KMS-11 (cell line): ENCODE results near the gene ONECUT2.

ENCODE experiments used
- H2AFZ ChIP-seq: fragments of 200-600 bp; sonication (generic); 2 replicates; pipeline ENCODE4 v1.6.1; 2016; ENCODE audit warnings: antibody characterized with exemption, mixed run types, low read depth
- H3K27ac ChIP-seq: fragments of 200-600 bp; sonication (generic); 2 replicates; pipeline ENCODE4 v1.6.1; 2016; ENCODE audit warnings: mild to moderate bottlenecking, mixed run types
- H3K27me3 ChIP-seq: fragments of 200-600 bp; sonication (generic); 2 replicates; pipeline ENCODE4 v1.6.1; 2017; ENCODE audit warnings: mild to moderate bottlenecking, low read depth, mixed run types, moderate library complexity; ENCODE audit not compliant: insufficient read depth
- H3K36me3 ChIP-seq: fragments of 200-600 bp; sonication (generic); 2 replicates; pipeline ENCODE4 v1.6.1; 2017; ENCODE audit warnings: mild to moderate bottlenecking, mixed run types; ENCODE audit not compliant: insufficient read depth
- H3K4me1 ChIP-seq: fragments of 200-600 bp; sonication (generic); 2 replicates; pipeline ENCODE4 v1.6.1; 2016; ENCODE audit warnings: mild to moderate bottlenecking, low read depth, mixed run types; ENCODE audit not compliant: poor library complexity, severe bottlenecking
- H3K4me2 ChIP-seq: fragments of 200-600 bp; sonication (generic); 2 replicates; pipeline ENCODE4 v1.7.0; 2016; ENCODE audit warnings: mild to moderate bottlenecking, mixed run types
- H3K4me3 ChIP-seq: fragments of 200-600 bp; sonication (generic); IDR thresholded peaks from 2 replicates; pipeline ENCODE4 v1.6.1; 2017; ENCODE audit warnings: low read depth, low read length, mixed read lengths; ENCODE audit not compliant: insufficient read depth
- H3K79me2 ChIP-seq: fragments of 200-600 bp; sonication (generic); 2 replicates; pipeline ENCODE4 v1.6.1; 2016; ENCODE audit warnings: low read depth, mixed run types; ENCODE audit not compliant: insufficient read depth
- H3K9ac ChIP-seq: fragments of 200-600 bp; sonication (generic); 2 replicates; pipeline ENCODE4 v1.6.1; 2016; ENCODE audit warnings: mild to moderate bottlenecking, mixed run types
- H4K20me1 ChIP-seq: fragments of 200-600 bp; sonication (generic); 2 replicates; pipeline ENCODE4 v1.6.1; 2016; ENCODE audit warnings: mild to moderate bottlenecking, mixed run types; ENCODE audit not compliant: insufficient read depth
- TF ChIP-seq, protein P1 (sequence below): fragments of 200-600 bp; sonication (generic); conservative IDR thresholded peaks from 2 replicates; pipeline ENCODE4 v1.6.1; 2017; ENCODE audit warnings: low read depth, mild to moderate bottlenecking, antibody characterized with exemption, low read length, moderate library complexity, mixed read lengths

ONECUT2 gene

GRCh38 chr18:57438743-57439608 is 3.8 kb downstream of the ONECUT2 start:
- Histone ChIP-seq H4K20me1 (no peaks in the 10 kb centered on the region; the same call in 1 of the 2 replicates), H2AFZ (no peak overlapping the region), H3K27ac (no peak overlapping the region), H3K4me1 (peaks cover 37% of the 10 kb centered on the region), H3K4me3 (no peak overlapping the region), H3K4me2 (peak overlapping the region; percentile 64), H3K36me3 (peaks cover 8% of the 10 kb centered on the region; the same call in 1 of the 2 replicates), H3K27me3 (no peaks in the 10 kb centered on the region), H3K9ac (no peak overlapping the region; the same call in 1 of the 2 replicates), H3K79me2 (peaks cover 68% of the 10 kb centered on the region)
- TF ChIP-seq, protein P1, sequence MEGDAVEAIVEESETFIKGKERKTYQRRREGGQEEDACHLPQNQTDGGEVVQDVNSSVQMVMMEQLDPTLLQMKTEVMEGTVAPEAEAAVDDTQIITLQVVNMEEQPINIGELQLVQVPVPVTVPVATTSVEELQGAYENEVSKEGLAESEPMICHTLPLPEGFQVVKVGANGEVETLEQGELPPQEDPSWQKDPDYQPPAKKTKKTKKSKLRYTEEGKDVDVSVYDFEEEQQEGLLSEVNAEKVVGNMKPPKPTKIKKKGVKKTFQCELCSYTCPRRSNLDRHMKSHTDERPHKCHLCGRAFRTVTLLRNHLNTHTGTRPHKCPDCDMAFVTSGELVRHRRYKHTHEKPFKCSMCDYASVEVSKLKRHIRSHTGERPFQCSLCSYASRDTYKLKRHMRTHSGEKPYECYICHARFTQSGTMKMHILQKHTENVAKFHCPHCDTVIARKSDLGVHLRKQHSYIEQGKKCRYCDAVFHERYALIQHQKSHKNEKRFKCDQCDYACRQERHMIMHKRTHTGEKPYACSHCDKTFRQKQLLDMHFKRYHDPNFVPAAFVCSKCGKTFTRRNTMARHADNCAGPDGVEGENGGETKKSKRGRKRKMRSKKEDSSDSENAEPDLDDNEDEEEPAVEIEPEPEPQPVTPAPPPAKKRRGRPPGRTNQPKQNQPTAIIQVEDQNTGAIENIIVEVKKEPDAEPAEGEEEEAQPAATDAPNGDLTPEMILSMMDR: no peak

- no peaks in the 10 kb centered on the region; the same call in 1 of the 2 replicates for H4K20me1 ChIP-seq
- H3K9ac ChIP-seq: no peak overlapping the region
- no peak overlapping the region for H2AFZ ChIP-seq
- H3K4me2 ChIP-seq: no peak overlapping the region
- peaks cover 74% of the 10 kb centered on the region for H3K79me2 ChIP-seq
- H3K4me3 ChIP-seq: no peak overlapping the region
- TF ChIP-seq, protein P1: no peak
- no peak overlapping the region for H3K27ac ChIP-seq
- no peaks in the 10 kb centered on the region for H3K27me3 ChIP-seq
- H3K36me3 ChIP-seq: peaks cover 8% of the 10 kb centered on the region; the same call in 1 of the 2 replicates
- peaks cover 36% of the 10 kb centered on the region for H3K4me1 ChIP-seq
These were observed 4.4 kb downstream of the ONECUT2 start for GRCh38 chr18:57439609-57439968.

- H3K27me3 ChIP-seq: no peaks in the 10 kb centered on the region
- peaks cover 8% of the 10 kb centered on the region; the same call in 1 of the 2 replicates for H3K36me3 ChIP-seq
- H3K27ac ChIP-seq: no peak overlapping the region
- no peak overlapping the region for H3K4me2 ChIP-seq
- H3K9ac ChIP-seq: no peak overlapping the region
- no peak overlapping the region for H3K4me3 ChIP-seq
- peaks cover 76% of the 10 kb centered on the region for H3K79me2 ChIP-seq
- peaks cover 39% of the 10 kb centered on the region for H3K4me1 ChIP-seq
- H2AFZ ChIP-seq: no peak overlapping the region
- no peaks in the 10 kb centered on the region; the same call in 1 of the 2 replicates for H4K20me1 ChIP-seq
- TF ChIP-seq, protein P1: no peak
These were observed 4.8 kb downstream of the ONECUT2 start for GRCh38 chr18:57439985-57440330.

DNA sequence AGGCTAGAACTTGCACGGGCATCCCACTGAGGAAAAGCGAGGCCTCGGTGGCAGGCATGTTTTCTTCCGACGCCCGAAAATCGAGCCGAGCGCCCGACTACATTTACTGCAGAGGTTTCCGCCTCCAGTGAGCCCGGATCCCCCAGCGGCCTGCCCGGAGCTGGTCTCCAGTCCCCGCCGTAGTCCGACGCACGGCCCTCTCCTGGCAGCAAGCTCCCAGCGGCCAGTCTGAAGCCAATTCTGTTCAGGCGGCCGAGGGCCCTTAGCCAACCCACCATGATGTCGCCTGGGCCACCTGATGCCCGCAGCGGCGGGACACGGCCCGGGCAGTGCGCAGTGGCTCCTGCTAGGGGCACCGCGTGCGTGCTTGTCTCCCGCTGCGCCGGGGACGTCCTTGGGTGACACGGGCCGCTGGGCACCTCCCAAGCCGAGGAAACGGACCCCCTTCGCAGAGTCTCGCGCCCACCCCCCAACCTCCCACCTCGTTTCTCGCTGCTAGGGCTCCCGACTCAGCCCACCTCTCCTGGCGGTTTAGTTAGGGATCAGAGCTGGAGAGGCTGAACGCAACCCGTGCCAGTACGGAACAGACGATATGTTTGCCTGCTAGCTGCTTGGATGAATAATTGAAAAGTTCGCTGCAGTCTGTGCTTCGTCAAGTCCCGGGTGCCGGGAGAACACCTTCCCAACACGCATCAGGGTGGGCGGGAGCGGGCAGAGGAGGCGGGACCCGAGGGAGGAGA is 5.3 kb downstream of the ONECUT2 start:
- Histone ChIP-seq H2AFZ (no peak overlapping the region), H3K9ac (no peak overlapping the region), H3K4me2 (no peak overlapping the region), H3K27ac (no peak overlapping the region), H3K4me1 (peaks cover 45% of the 10 kb centered on the region), H4K20me1 (no peaks in the 10 kb centered on the region; the same call in 1 of the 2 replicates), H3K36me3 (peaks cover 8% of the 10 kb centered on the region; the same call in 1 of the 2 replicates), H3K27me3 (no peaks in the 10 kb centered on the region), H3K4me3 (no peak overlapping the region), H3K79me2 (peaks cover 81% of the 10 kb centered on the region)
- TF ChIP-seq, protein P1: no peak
